ENCODE data around the gene NPAS1. TPM values are rescaled to one million over a fixed set of nuclear protein-coding genes. Genes with fewer than 3 reads are reported as not detected.
"Not testable (repeated sequence)": the region's sequence is repeated elsewhere in the genome, so short reads cannot be mapped to it uniquely, and the experiment has no call there.

The NPAS1 gene
- total and polyA plus RNA-seq, 2 of the 8 experiments (the other 6 are each of a cell fraction or from before 2014, with no cell fraction given): 9.9 to 13.9 TPM

- not testable (repeated sequence) for H3K18ac ChIP-seq (ENCODE audit: extremely low read depth, low read length); H3K56ac ChIP-seq (replicated peaks; ENCODE audit: insufficient read length, low read depth, low read length); H2BK5ac ChIP-seq (ENCODE audit: low read depth, low read length); H4K8ac ChIP-seq (ENCODE audit: extremely low read depth, insufficient read depth, low read length); H3K9me3 ChIP-seq (ENCODE audit: insufficient read depth in 2 of 2, low read depth in 1 of 2, low read length in 1 of 2); FAIRE-seq; H3K4me1 ChIP-seq (replicated peaks in 1 of 4; ENCODE audit: control insufficient read depth in 3 of 4, insufficient read depth in 4 of 4, low read length in 3 of 4); H2AK5ac ChIP-seq (ENCODE audit: low read depth, low read length); H2BK15ac ChIP-seq (ENCODE audit: low read length); H3K14ac ChIP-seq (ENCODE audit: insufficient read length); H2AFZ ChIP-seq (ENCODE audit: low read length); H3K4ac ChIP-seq (replicated peaks; ENCODE audit: insufficient read length, low read depth, low read length); H2BK120ac ChIP-seq (replicated peaks; ENCODE audit: low read depth, low read length); H4K91ac ChIP-seq (replicated peaks; ENCODE audit: insufficient read length, low read length); H3K79me1 ChIP-seq (ENCODE audit: low read depth, low read length); H2BK12ac ChIP-seq (ENCODE audit: low read depth, low read length); H2BK20ac ChIP-seq (ENCODE audit: low read length); H3K27me3 ChIP-seq (replicated peaks in 1 of 4; ENCODE audit: control insufficient read depth in 3 of 4, extremely low read depth in 1 of 4, insufficient read depth in 3 of 4, low read length in 3 of 4); H3K4me3 ChIP-seq (ENCODE audit: extremely low read depth in 1 of 4, insufficient read depth in 2 of 4, low read depth in 3 of 4, low read length in 4 of 4); H3K23me2 ChIP-seq (ENCODE audit: low read depth, low read length); H4K5ac ChIP-seq (ENCODE audit: insufficient read length, low read depth, low read length); H3K23ac ChIP-seq (ENCODE audit: insufficient read length); H3K4me2 ChIP-seq (ENCODE audit: insufficient read depth in 1 of 2, low read depth in 2 of 2, low read length in 2 of 2); DNase-seq (ENCODE audit: low read depth in 1 of 2, low spot score in 2 of 2); H3K9ac ChIP-seq (replicated peaks in 1 of 4; ENCODE audit: extremely low read depth in 1 of 4, low read depth in 3 of 4, low read length in 3 of 4); H3K27ac ChIP-seq (ENCODE audit: low read depth, low read length)
- H4K20me1 ChIP-seq (replicated peaks in 1 of 2; ENCODE audit: control insufficient read depth in 1 of 2, insufficient read depth in 2 of 2, low read length in 2 of 2): peaks cover 5 to 21% of the 10 kb centered on the region in 2 experiments
- CTCF ChIA-PET (ENCODE audit: partially characterized antibody): interaction anchor here (0.7 to 4.0 kb wide), 13 partner anchors 8 to 79 kb away, joined by 3 to 32 read pairs (median 6); partner anchors contain the start of gene ZC3H4
- POLR2A ChIA-PET (ENCODE audit: partially characterized antibody): interaction anchor here (1.0 to 2.0 kb wide), 3 partner anchors 9 to 53 kb away, joined by 3 to 6 read pairs (median 5); partner anchors contain the start of gene SAE1
- peaks cover 10 to 70% (median 45%) of the 10 kb centered on the region in 4 experiments for H3K36me3 ChIP-seq (ENCODE audit: control insufficient read depth in 2 of 4, insufficient read depth in 4 of 4, low read length in 3 of 4)
- H3K79me2 ChIP-seq (ENCODE audit: control insufficient read depth in 1 of 2, insufficient read depth in 2 of 2, low read length in 2 of 2): peaks cover 0 to 11% of the 10 kb centered on the region in 2 experiments; a peak in 2 of 4 replicates
- WGBS, 2 experiments (ENCODE audit: extremely low coverage in 1 of 2, insufficient coverage in 1 of 2, insufficient read length in 1 of 2, insufficient replicate concordance in 2 of 2, low coverage in 1 of 2, low lambda C conversion rate in 2 of 2, missing lambda C conversion rate in 1 of 2): 95% methylated on average over 13 of the region's 13 CpGs; no CpG with 5 or more reads in 1 of the 2 experiments
These were observed 58.7 kb downstream of the NPAS1 start for GRCh38 chr19:47078351-47078750.
